ENCODE measurements around the gene NPIPB2. TPM values are rescaled to one million over a fixed set of nuclear protein-coding genes. Genes with fewer than 3 reads are reported as not detected.
A peak's percentile ranks its signal among the peaks of the same experiment; 100 is the strongest.

NPIPB2 gene
- total and polyA plus RNA-seq, 2 of the 13 experiments (the other 11 are each of a cell fraction or from before 2014, with no cell fraction given), result 1.8 to 4.1 TPM

DNA sequence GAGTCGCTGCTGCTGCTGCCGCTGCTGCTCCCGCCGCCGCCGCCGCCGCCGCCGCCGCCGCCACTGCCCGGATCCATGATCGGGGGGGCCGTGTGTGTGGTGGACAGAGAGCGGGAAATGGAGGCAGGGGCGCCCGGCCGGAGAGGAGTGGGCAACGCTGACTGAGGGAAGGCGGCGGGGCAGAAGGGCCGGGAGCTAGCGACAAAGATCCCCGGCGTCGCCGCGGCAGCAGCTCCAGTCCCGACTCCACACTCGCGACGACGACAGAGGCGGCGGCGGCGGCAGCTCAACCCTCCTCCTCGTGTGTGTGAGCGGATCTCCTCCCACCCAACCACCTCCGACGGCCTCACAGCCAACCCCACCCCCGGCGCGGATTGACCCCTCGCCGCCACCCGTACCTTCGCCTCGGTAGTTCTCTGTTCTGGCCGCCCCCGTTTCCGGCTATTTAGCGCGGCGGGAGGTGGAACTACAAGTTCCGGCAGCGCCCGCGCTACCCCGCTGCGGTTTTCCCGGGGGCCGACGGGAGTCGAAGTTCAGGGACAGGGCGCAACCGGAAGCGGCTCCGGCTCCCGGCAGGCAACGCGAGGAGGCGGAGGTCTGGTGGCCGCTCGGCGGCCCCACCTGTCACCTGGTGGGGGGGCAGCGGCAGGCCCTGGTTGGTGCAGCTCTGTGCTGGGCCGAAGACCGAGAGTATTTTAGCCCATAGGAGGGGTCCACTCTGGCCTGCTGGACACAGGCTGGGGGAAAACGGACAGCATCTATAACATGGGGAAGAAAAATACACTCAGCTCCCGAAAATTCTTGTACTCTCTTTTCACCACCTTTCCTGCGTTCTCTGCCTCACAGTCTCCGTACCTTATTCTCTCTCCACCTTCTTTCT, 26.0 kb downstream of the NPIPB2 start, which contains the start of gene GSPT1 (continued):
- TF ChIP-seq, protein P1, sequence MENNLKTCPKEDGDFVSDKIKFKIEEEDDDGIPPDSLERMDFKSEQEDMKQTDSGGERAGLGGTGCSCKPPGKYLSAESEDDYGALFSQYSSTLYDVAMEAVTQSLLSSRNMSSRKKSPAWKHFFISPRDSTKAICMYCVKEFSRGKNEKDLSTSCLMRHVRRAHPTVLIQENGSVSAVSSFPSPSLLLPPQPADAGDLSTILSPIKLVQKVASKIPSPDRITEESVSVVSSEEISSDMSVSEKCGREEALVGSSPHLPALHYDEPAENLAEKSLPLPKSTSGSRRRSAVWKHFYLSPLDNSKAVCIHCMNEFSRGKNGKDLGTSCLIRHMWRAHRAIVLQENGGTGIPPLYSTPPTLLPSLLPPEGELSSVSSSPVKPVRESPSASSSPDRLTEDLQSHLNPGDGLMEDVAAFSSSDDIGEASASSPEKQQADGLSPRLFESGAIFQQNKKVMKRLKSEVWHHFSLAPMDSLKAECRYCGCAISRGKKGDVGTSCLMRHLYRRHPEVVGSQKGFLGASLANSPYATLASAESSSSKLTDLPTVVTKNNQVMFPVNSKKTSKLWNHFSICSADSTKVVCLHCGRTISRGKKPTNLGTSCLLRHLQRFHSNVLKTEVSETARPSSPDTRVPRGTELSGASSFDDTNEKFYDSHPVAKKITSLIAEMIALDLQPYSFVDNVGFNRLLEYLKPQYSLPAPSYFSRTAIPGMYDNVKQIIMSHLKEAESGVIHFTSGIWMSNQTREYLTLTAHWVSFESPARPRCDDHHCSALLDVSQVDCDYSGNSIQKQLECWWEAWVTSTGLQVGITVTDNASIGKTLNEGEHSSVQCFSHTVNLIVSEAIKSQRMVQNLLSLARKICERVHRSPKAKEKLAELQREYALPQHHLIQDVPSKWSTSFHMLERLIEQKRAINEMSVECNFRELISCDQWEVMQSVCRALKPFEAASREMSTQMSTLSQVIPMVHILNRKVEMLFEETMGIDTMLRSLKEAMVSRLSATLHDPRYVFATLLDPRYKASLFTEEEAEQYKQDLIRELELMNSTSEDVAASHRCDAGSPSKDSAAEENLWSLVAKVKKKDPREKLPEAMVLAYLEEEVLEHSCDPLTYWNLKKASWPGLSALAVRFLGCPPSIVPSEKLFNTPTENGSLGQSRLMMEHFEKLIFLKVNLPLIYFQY (CRISPR knock-in tag; IDR thresholded peaks at IDR 0.05; ENCODE audit: borderline replicate concordance), result peak; percentile 66; the same call in 1 of the 2 replicates
- TF ChIP-seq ATF7 (IDR thresholded peaks at IDR 0.05) (no peak), ATF7 (CRISPR knock-in tag; IDR thresholded peaks at IDR 0.05) (peak; percentile 74), CAMTA2 (CRISPR knock-in tag; IDR thresholded peaks at IDR 0.05; ENCODE audit: borderline replicate concordance) (no peak), ZNF44 (CRISPR knock-in tag; IDR thresholded peaks at IDR 0.05) (no peak; the same call in 1 of the 2 replicates), HOXD1 (CRISPR knock-in tag; IDR thresholded peaks at IDR 0.05) (peak; percentile 86; the same call in 1 of the 2 replicates), NFKBIZ (CRISPR knock-in tag; IDR thresholded peaks at IDR 0.05) (peak; percentile 95), MAFF (IDR thresholded peaks at IDR 0.05; ENCODE audit: low read depth, low read length) (no peak), SYNCRIP (IDR thresholded peaks at IDR 0.05; ENCODE audit: insufficient read depth, low read depth, low read length) (no peak), KLF16 (CRISPR knock-in tag; IDR thresholded peaks at IDR 0.05) (peak; percentile 89 to 100; a peak in 3 of 4 replicates), TEAD2 (CRISPR knock-in tag; IDR thresholded peaks at IDR 0.05) (peak; percentile 57; the same call in 1 of the 2 replicates), KDM4B (CRISPR knock-in tag; IDR thresholded peaks at IDR 0.05) (peak; percentile 78; the same call in 1 of the 2 replicates), ZMYM2 (CRISPR knock-in tag; IDR thresholded peaks at IDR 0.05) (peak; percentile 81), IRX3 (CRISPR knock-in tag; IDR thresholded peaks at IDR 0.05; ENCODE audit: borderline replicate concordance, low read depth) (peak; percentile 92), DMAP1 (CRISPR knock-in tag; IDR thresholded peaks at IDR 0.05) (peak; percentile 93), SOX6 (IDR thresholded peaks at IDR 0.05) (no peak), SOX6 (CRISPR knock-in tag; IDR thresholded peaks at IDR 0.05) (peak; percentile 81)
- TF ChIP-seq, protein P2, sequence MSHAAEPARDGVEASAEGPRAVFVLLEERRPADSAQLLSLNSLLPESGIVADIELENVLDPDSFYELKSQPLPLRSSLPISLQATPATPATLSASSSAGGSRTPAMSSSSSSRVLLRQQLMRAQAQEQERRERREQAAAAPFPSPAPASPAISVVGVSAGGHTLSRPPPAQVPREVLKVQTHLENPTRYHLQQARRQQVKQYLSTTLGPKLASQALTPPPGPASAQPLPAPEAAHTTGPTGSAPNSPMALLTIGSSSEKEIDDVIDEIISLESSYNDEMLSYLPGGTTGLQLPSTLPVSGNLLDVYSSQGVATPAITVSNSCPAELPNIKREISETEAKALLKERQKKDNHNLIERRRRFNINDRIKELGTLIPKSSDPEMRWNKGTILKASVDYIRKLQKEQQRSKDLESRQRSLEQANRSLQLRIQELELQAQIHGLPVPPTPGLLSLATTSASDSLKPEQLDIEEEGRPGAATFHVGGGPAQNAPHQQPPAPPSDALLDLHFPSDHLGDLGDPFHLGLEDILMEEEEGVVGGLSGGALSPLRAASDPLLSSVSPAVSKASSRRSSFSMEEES (CRISPR knock-in tag; IDR thresholded peaks at IDR 0.05), result peak; percentile 85
- TF ChIP-seq, protein P3, sequence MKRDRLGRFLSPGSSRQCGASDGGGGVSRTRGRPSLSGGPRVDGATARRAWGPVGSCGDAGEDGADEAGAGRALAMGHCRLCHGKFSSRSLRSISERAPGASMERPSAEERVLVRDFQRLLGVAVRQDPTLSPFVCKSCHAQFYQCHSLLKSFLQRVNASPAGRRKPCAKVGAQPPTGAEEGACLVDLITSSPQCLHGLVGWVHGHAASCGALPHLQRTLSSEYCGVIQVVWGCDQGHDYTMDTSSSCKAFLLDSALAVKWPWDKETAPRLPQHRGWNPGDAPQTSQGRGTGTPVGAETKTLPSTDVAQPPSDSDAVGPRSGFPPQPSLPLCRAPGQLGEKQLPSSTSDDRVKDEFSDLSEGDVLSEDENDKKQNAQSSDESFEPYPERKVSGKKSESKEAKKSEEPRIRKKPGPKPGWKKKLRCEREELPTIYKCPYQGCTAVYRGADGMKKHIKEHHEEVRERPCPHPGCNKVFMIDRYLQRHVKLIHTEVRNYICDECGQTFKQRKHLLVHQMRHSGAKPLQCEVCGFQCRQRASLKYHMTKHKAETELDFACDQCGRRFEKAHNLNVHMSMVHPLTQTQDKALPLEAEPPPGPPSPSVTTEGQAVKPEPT (CRISPR knock-in tag; IDR thresholded peaks at IDR 0.05; ENCODE audit: low read depth), result peak; percentile 81
- TF ChIP-seq, protein P4, sequence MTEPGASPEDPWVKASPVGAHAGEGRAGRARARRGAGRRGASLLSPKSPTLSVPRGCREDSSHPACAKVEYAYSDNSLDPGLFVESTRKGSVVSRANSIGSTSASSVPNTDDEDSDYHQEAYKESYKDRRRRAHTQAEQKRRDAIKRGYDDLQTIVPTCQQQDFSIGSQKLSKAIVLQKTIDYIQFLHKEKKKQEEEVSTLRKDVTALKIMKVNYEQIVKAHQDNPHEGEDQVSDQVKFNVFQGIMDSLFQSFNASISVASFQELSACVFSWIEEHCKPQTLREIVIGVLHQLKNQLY (CRISPR knock-in tag; IDR thresholded peaks at IDR 0.05), result peak; percentile 68; the same call in 1 of the 2 replicates
- TF ChIP-seq, protein P5, sequence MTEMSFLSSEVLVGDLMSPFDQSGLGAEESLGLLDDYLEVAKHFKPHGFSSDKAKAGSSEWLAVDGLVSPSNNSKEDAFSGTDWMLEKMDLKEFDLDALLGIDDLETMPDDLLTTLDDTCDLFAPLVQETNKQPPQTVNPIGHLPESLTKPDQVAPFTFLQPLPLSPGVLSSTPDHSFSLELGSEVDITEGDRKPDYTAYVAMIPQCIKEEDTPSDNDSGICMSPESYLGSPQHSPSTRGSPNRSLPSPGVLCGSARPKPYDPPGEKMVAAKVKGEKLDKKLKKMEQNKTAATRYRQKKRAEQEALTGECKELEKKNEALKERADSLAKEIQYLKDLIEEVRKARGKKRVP (CRISPR knock-in tag; IDR thresholded peaks at IDR 0.05), result peak in 1 of 2 experiments; percentile 77; a peak in 2 of 4 replicates
